Breast epithelium (tissue), 4 donors: ENCODE data around the gene LHX1. TPM values are rescaled to one million over a fixed set of nuclear protein-coding genes. Genes with fewer than 3 reads are reported as not detected.

Experiments
- DNase-seq, 2 donors: peaks; one replicate each; pipeline ENCODE4 v3.0.0-alpha.2; 2019; ENCODE audit warnings: low spot score in 2 of 2
- H3K27ac ChIP-seq, 2 donors: fragments of 200-600 bp; sonication (generic) in 1 of 2; one replicate each; pipeline ENCODE4 v1.5.1; 2016 to 2019; ENCODE audit warnings: mild to moderate bottlenecking in 1 of 2
- H3K27me3 ChIP-seq, 2 donors: fragments of 200-600 bp; sonication (generic) in 1 of 2; one replicate each; pipeline versions ENCODE4 v1.5.1 to v1.6.0; 2017 to 2019; ENCODE audit warnings: control low read depth in 1 of 2, mild to moderate bottlenecking in 1 of 2
- H3K36me3 ChIP-seq: fragments of 200-600 bp; one replicate; pipeline ENCODE4 v1.5.1; 2019
- H3K4me1 ChIP-seq, 2 donors: fragments of 200-600 bp; sonication (generic); one replicate each; pipeline ENCODE4 v1.5.1; 2016 to 2019; ENCODE audit warnings: control low read depth in 1 of 2
- H3K4me3 ChIP-seq, 3 donors: fragments of 200-600 bp; sonication (generic); 1 replicate in 2 of 3; 2 replicates in 1 of 3; pipeline ENCODE4 v1.5.1; 2016 to 2019; ENCODE audit warnings: mild to moderate bottlenecking in 3 of 3, moderate library complexity in 2 of 3
- H3K9me3 ChIP-seq, 2 donors: fragments of 200-600 bp; sonication (generic) in 1 of 2; one replicate each; pipeline ENCODE4 v1.5.1; 2016 to 2019; ENCODE audit warnings: control low read depth in 1 of 2
- CTCF ChIP-seq, 3 donors: fragments of 450-650 bp; IDR thresholded peaks; one replicate each; pipeline ENCODE4 v1.5.1; 2016 to 2017; ENCODE audit warnings: antibody characterized with exemption in 3 of 3, mild to moderate bottlenecking in 3 of 3, moderate library complexity in 3 of 3
- POLR2A ChIP-seq: fragments of 450-650 bp; IDR thresholded peaks from one replicate; pipeline ENCODE4 v1.6.1; 2016; ENCODE audit warnings: antibody characterized with exemption, mild to moderate bottlenecking, moderate library complexity
- POLR2AphosphoS5 ChIP-seq, 3 donors: sonication (generic); formaldehyde crosslinking; IDR thresholded peaks; one replicate each; pipeline ENCODE4 v1.6.1; 2017; ENCODE audit warnings: antibody characterized with exemption in 3 of 3
- intact Hi-C: fragments of 100-400 bp; cut with DNase I; formaldehyde crosslinking; loops from one replicate; pipeline ENCODE4 v1.15.1; 2023; ENCODE audit warnings: low total_unique reads
- total RNA-seq, 3 donors: library from RNA; depleted of rRNA; stranded (reverse); fragments of >200 nt; gene quantifications; one replicate each; pipeline ENCODE4 v1.1.0, GENCODE V29; 2016

LHX1 gene
- total RNA-seq, 3 donors from 2014 or later = not detected

- H3K27me3 ChIP-seq = peaks cover 47 to 100% of the 10 kb centered on the region in 2 donors
- H3K9me3 ChIP-seq = no peaks in the 10 kb centered on the region
- H3K36me3 ChIP-seq = no peaks in the 10 kb centered on the region
- no peak for TF ChIP-seq CTCF (IDR thresholded peaks at IDR 0.05)
- TF ChIP-seq POLR2AphosphoS5 (IDR thresholded peaks at IDR 0.05) = no peak
- TF ChIP-seq POLR2A = no peak
- H3K4me1 ChIP-seq = peaks cover 21 to 32% of the 10 kb centered on the region in 2 donors
- intact Hi-C loops = no loop called here
- H3K27ac ChIP-seq = no peak overlapping the region
- DNase-seq = no peak
- H3K4me3 ChIP-seq = peak overlapping the region in 2 of 3 donors; percentile 5 to 54
Measured at GRCh38 chr17:36936455-36937000, 747 bp upstream of the LHX1 start.

- intact Hi-C loops = no loop called here
- Histone ChIP-seq H3K36me3 (no peaks in the 10 kb centered on the region), H3K27me3 (peaks cover 54 to 100% of the 10 kb centered on the region in 2 donors), H3K4me3 (peak overlapping the region in 1 of 3 donors; percentile 54), H3K27ac (no peak overlapping the region), H3K9me3 (no peaks in the 10 kb centered on the region), H3K4me1 (peaks cover 21 to 25% of the 10 kb centered on the region in 2 donors)
- TF ChIP-seq POLR2AphosphoS5 (IDR thresholded peaks at IDR 0.05) (no peak), CTCF (IDR thresholded peaks at IDR 0.05) (no peak), POLR2A (no peak)
- DNase-seq = no peak
Measured at GRCh38 chr17:36937959-36938565, 787 bp downstream of the LHX1 start.

GRCh38 chr17:36938566-36939051 lies 1.3 kb downstream of the LHX1 start:
- intact Hi-C loops = no loop called here
- TF ChIP-seq CTCF (IDR thresholded peaks at IDR 0.05) (no peak), POLR2AphosphoS5 (IDR thresholded peaks at IDR 0.05) (no peak)
- Histone ChIP-seq H3K27me3 (peaks cover 49 to 100% of the 10 kb centered on the region in 2 donors), H3K4me1 (peaks cover 21 to 22% of the 10 kb centered on the region in 2 donors), H3K9me3 (no peaks in the 10 kb centered on the region), H3K4me3 (peak overlapping the region in 1 of 3 donors; percentile 54), H3K27ac (no peak overlapping the region), H3K36me3 (no peaks in the 10 kb centered on the region)
- DNase-seq = no peak

- H3K36me3 ChIP-seq = no peaks in the 10 kb centered on the region
- intact Hi-C loops = no loop called here
- TF ChIP-seq CTCF (IDR thresholded peaks at IDR 0.05) = no peak
- no peak for TF ChIP-seq POLR2A
- no peak for TF ChIP-seq POLR2AphosphoS5 (IDR thresholded peaks at IDR 0.05)
- no peaks in the 10 kb centered on the region for H3K9me3 ChIP-seq
- no peak for DNase-seq
- no peak overlapping the region for H3K4me3 ChIP-seq
- no peak overlapping the region for H3K27ac ChIP-seq
- H3K4me1 ChIP-seq = peaks cover 20 to 21% of the 10 kb centered on the region in 2 donors
- peaks cover 47 to 100% of the 10 kb centered on the region in 2 donors for H3K27me3 ChIP-seq
Measured at GRCh38 chr17:36939052-36939801, 2.0 kb downstream of the LHX1 start.

- peaks cover 40 to 100% of the 10 kb centered on the region in 2 donors for H3K27me3 ChIP-seq
- no peak overlapping the region for H3K27ac ChIP-seq
- H3K9me3 ChIP-seq = no peaks in the 10 kb centered on the region
Measured at GRCh38 chr17:36939802-36940312, 2.6 kb downstream of the LHX1 start.

More at GRCh38 chr17:36939802-36940312, 2.6 kb downstream of the LHX1 start:
- Histone ChIP-seq H3K4me3 (no peak overlapping the region), H3K36me3 (no peaks in the 10 kb centered on the region), H3K4me1 (peaks cover 15 to 17% of the 10 kb centered on the region in 2 donors)
- TF ChIP-seq CTCF (IDR thresholded peaks at IDR 0.05) (no peak), POLR2AphosphoS5 (IDR thresholded peaks at IDR 0.05) (no peak), POLR2A (no peak)
- intact Hi-C loops = no loop called here
- no peak for DNase-seq
